GM23338 (cell line): ENCODE data around the gene ZNF185. TPM values are rescaled to one million over a fixed set of nuclear protein-coding genes. Genes with fewer than 3 reads are reported as not detected.

Experiments
- ATAC-seq: fragments of 200-7000 bp; cut with Tn5 transposase; 3 replicates; pipeline ENCODE4 v1.9.1; 2020
- DNase-seq: peaks from one replicate; pipeline ENCODE4 v3.0.0-alpha.2; 2015; ENCODE audit warnings: low spot score
- H2AFZ ChIP-seq: fragments of 200-600 bp; sonication (generic); 2 replicates; pipeline ENCODE4 v1.8.0; 2016; ENCODE audit warnings: antibody characterized with exemption, mild to moderate bottlenecking, moderate library complexity
- H3F3A ChIP-seq: fragments of 200-600 bp; sonication (generic); replicated peaks from 2 replicates; pipeline ENCODE4 v1.8.0; 2017; ENCODE audit warnings: antibody characterized with exemption, mixed run types, low read depth
- H3K27ac ChIP-seq: fragments of 200-600 bp; sonication (generic); 2 replicates; pipeline ENCODE4 v1.6.1; 2016; ENCODE audit warnings: low read depth
- H3K27me3 ChIP-seq: fragments of 200-600 bp; sonication (generic); 2 replicates; pipeline ENCODE4 v1.8.0; 2016; ENCODE audit warnings: mild to moderate bottlenecking, mixed run types, moderate library complexity; ENCODE audit not compliant: insufficient read depth
- H3K36me3 ChIP-seq: fragments of 200-600 bp; sonication (generic); 2 replicates; pipeline ENCODE4 v1.8.0; 2016; ENCODE audit warnings: mild to moderate bottlenecking; ENCODE audit not compliant: insufficient read depth
- H3K4me1 ChIP-seq: fragments of 200-600 bp; sonication (generic); 2 replicates; pipeline ENCODE4 v1.8.0; 2016; ENCODE audit warnings: mild to moderate bottlenecking, moderate library complexity; ENCODE audit not compliant: insufficient read depth
- H3K4me2 ChIP-seq: fragments of 200-600 bp; sonication (generic); 2 replicates; pipeline ENCODE4 v1.7.1; 2017; ENCODE audit warnings: mixed run types
- H3K4me3 ChIP-seq: fragments of 200-600 bp; sonication (generic); 2 replicates; pipeline ENCODE4 v1.6.1; 2016; ENCODE audit warnings: mixed run types
- H3K79me2 ChIP-seq: fragments of 200-600 bp; sonication (generic); replicated peaks from 2 replicates; pipeline ENCODE4 v1.8.0; 2017; ENCODE audit warnings: mild to moderate bottlenecking; ENCODE audit not compliant: insufficient read depth
- H3K9me2 ChIP-seq: fragments of 200-600 bp; sonication (generic); 2 replicates; pipeline ENCODE4 v1.8.0; 2017; ENCODE audit not compliant: insufficient read depth
- H4K20me1 ChIP-seq: fragments of 200-600 bp; sonication (generic); replicated peaks from 2 replicates; pipeline ENCODE4 v1.8.0; 2017; ENCODE audit warnings: mild to moderate bottlenecking; ENCODE audit not compliant: insufficient read depth
- H3K27ac Mint-ChIP-seq: 2 replicates; pipeline ENCODE4 v1.8.0; 2020; ENCODE audit warnings: inconsistent platforms, mild to moderate bottlenecking, moderate library complexity, mixed read lengths
- H3K27me3 Mint-ChIP-seq: 3 replicates; pipeline ENCODE4 v1.8.0; 2022; ENCODE audit warnings: low read depth, mild to moderate bottlenecking, moderate library complexity, mixed read lengths, inconsistent platforms; ENCODE audit not compliant: insufficient read depth, poor library complexity
- H3K36me3 Mint-ChIP-seq: 3 replicates; pipeline ENCODE4 v1.8.0; 2021; ENCODE audit warnings: low read depth, mild to moderate bottlenecking, inconsistent platforms, moderate library complexity, mixed read lengths
- H3K4me1 Mint-ChIP-seq: 3 replicates; pipeline ENCODE4 v1.8.0; 2020; ENCODE audit warnings: mild to moderate bottlenecking, inconsistent platforms, mixed read lengths
- H3K4me3 Mint-ChIP-seq: 3 replicates; pipeline ENCODE4 v1.8.0; 2021; ENCODE audit warnings: moderate library complexity, mild to moderate bottlenecking, inconsistent platforms, mixed read lengths
- H3K9me3 Mint-ChIP-seq: 3 replicates; pipeline ENCODE4 v1.8.0; 2020; ENCODE audit warnings: moderate library complexity, mild to moderate bottlenecking, inconsistent platforms, mixed read lengths
- CREB1 ChIP-seq: fragments of 250-450 bp; sonication (Bioruptor Pico); IDR thresholded peaks from 2 replicates; pipeline ENCODE4 v1.5.0; 2020; ENCODE audit warnings: low read depth, mild to moderate bottlenecking, moderate library complexity
- EZH2 ChIP-seq: fragments of 200-600 bp; sonication (generic); IDR thresholded peaks from one replicate; pipeline ENCODE4 v1.8.0; 2017; ENCODE audit warnings: antibody characterized with exemption, mild to moderate bottlenecking, low read depth; ENCODE audit not compliant: unreplicated experiment
- EZH2phosphoT487 ChIP-seq: fragments of 200-600 bp; sonication (generic); IDR thresholded peaks from one replicate; pipeline ENCODE4 v1.8.1; 2018; ENCODE audit warnings: antibody characterized with exemption; ENCODE audit not compliant: unreplicated experiment
- JUNB ChIP-seq: IDR thresholded peaks from one replicate; pipeline ENCODE4 v1.6.1; 2016; ENCODE audit warnings: antibody characterized with exemption; ENCODE audit not compliant: unreplicated experiment
- NANOG ChIP-seq: IDR thresholded peaks from 2 replicates; pipeline ENCODE4 v1.6.1; 2016; ENCODE audit warnings: antibody characterized with exemption, borderline replicate concordance
- POLR2AphosphoS5 ChIP-seq: IDR thresholded peaks from 2 replicates; pipeline ENCODE4 v1.6.1; 2016; ENCODE audit warnings: antibody characterized with exemption, low read depth
- STAT1 ChIP-seq: IDR thresholded peaks from one replicate; pipeline ENCODE4 v1.6.1; 2016; ENCODE audit warnings: antibody characterized with exemption; ENCODE audit not compliant: unreplicated experiment
- ZNF114 ChIP-seq: fragments of 250-450 bp; sonication (Bioruptor Pico); IDR thresholded peaks from 2 replicates; pipeline ENCODE4 v1.5.0; 2020; ENCODE audit warnings: mild to moderate bottlenecking, moderate library complexity
- ZNF331 ChIP-seq: fragments of 250-450 bp; sonication (Bioruptor Pico); IDR thresholded peaks from 2 replicates; pipeline ENCODE4 v1.5.0; 2020; ENCODE audit warnings: low read depth, mild to moderate bottlenecking, moderate library complexity
- polyA plus RNA-seq: library from polyadenylated mRNA; unstranded; fragments of >200 nt; fragmentation: Nextera tagmentation; extraction: Ambion mirVana; gene quantifications from 2 replicates; pipeline ENCODE4 v1.2.1, GENCODE V29; 2016
- total RNA-seq: library from RNA; depleted of rRNA; stranded (reverse); fragments of >200 nt; shearing (Covaris generic); gene quantifications from 2 replicates; pipeline ENCODE4 v1.2.3, GENCODE V29; 2014
- TF ChIP-seq, protein P1 (sequence below), 2 experiments: fragments of 200-600 bp in 1 of 2; sonication (generic) in 1 of 2; conservative IDR thresholded peaks; 2 replicates each; pipeline versions ENCODE4 v1.5.1 to v1.6.1; 2016 to 2017; ENCODE audit warnings: antibody characterized with exemption in 2 of 2, low read depth in 2 of 2, mild to moderate bottlenecking in 2 of 2, moderate library complexity in 1 of 2
- TF ChIP-seq, protein P2 (sequence below): IDR thresholded peaks from one replicate; pipeline ENCODE4 v1.6.1; 2018; ENCODE audit warnings: antibody characterized with exemption; ENCODE audit not compliant: unreplicated experiment
- TF ChIP-seq, protein P3 (sequence below): fragments of 250-450 bp; sonication (Bioruptor Pico); IDR thresholded peaks from 2 replicates; pipeline ENCODE4 v1.5.0; 2020; ENCODE audit warnings: mild to moderate bottlenecking, moderate library complexity
- TF ChIP-seq, protein P4 (sequence below): IDR thresholded peaks from 2 replicates; pipeline ENCODE4 v1.6.1; 2016; ENCODE audit warnings: antibody characterized with exemption

ZNF185 gene
- total and polyA plus RNA-seq, 2 experiments from 2014 or later: 2.9 to 7.8 TPM

DNA sequence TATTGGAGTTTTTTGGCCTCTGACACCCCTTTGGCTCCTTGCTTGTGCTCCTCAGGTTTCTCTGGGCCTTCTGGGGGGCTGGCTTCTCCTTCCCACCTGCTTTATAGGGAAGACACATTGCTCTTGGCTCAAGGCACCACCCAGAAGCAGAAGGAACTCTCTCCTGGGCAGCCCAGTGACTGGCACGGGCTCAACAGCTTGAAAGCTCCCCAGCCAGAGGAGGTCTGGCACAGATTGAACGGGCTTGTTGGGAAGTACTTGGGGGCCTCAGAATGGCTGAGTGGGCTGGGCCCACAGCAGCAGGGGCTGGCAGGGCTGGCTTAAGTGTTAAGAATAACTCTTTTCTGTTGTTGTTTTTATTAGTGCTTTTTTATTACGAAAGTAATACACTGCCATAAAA lies 11.2 kb upstream of the ZNF185 start (continued):
- no peak for TF ChIP-seq EZH2
- no peak for TF ChIP-seq EZH2phosphoT487

DNA sequence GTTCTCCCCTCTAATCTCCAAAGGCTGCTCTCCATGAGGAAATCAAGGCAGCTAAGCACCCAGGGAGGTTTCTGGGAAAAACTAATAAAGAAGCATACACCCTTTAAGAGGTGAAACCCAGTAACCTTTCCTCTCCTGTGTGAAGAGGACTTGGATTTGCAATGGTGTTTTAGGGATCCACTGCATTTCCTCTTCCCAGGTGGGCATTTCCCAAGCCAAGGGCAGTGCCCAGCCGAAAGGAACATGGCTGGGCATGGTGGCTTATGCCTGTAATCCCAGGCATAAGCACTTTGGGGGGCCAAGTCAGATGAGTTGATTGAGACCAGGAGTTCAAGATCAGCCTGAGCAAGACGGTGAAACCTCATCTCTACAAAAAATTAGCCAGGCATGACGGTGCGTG lies 5.4 kb upstream of the ZNF185 start:
- peaks cover 32% of the 10 kb centered on the region for H3K4me1 ChIP-seq
- no peak overlapping the region for H3K27ac Mint-ChIP-seq
- H3K36me3 ChIP-seq: no peaks in the 10 kb centered on the region
- no peaks in the 10 kb centered on the region for H3K9me3 Mint-ChIP-seq
- peaks cover 14% of the 10 kb centered on the region for H3K27me3 Mint-ChIP-seq
- DNase-seq: no peak
- H3K27me3 ChIP-seq: no peaks in the 10 kb centered on the region
- H3K27ac ChIP-seq: no peak overlapping the region
- no peaks in the 10 kb centered on the region; the same call in 1 of the 3 replicates for H3K36me3 Mint-ChIP-seq
- no peaks in the 10 kb centered on the region for H3F3A ChIP-seq
- H4K20me1 ChIP-seq: no peaks in the 10 kb centered on the region
- no peak overlapping the region for H2AFZ ChIP-seq
- no peak for ATAC-seq
- H3K4me2 ChIP-seq: no peak overlapping the region; the same call in 1 of the 2 replicates
- TF ChIP-seq NANOG: no peak
- TF ChIP-seq, protein P1, sequence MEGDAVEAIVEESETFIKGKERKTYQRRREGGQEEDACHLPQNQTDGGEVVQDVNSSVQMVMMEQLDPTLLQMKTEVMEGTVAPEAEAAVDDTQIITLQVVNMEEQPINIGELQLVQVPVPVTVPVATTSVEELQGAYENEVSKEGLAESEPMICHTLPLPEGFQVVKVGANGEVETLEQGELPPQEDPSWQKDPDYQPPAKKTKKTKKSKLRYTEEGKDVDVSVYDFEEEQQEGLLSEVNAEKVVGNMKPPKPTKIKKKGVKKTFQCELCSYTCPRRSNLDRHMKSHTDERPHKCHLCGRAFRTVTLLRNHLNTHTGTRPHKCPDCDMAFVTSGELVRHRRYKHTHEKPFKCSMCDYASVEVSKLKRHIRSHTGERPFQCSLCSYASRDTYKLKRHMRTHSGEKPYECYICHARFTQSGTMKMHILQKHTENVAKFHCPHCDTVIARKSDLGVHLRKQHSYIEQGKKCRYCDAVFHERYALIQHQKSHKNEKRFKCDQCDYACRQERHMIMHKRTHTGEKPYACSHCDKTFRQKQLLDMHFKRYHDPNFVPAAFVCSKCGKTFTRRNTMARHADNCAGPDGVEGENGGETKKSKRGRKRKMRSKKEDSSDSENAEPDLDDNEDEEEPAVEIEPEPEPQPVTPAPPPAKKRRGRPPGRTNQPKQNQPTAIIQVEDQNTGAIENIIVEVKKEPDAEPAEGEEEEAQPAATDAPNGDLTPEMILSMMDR (conservative IDR thresholded peaks at IDR 0.05; ENCODE audit: low read depth in 2 of 2): no peak
- TF ChIP-seq CREB1 (CRISPR knock-in tag): no peak
- no peak for TF ChIP-seq POLR2AphosphoS5
- no peak for TF ChIP-seq STAT1
- TF ChIP-seq ZNF331 (CRISPR knock-in tag): no peak
- TF ChIP-seq JUNB: no peak
- TF ChIP-seq, protein P2, sequence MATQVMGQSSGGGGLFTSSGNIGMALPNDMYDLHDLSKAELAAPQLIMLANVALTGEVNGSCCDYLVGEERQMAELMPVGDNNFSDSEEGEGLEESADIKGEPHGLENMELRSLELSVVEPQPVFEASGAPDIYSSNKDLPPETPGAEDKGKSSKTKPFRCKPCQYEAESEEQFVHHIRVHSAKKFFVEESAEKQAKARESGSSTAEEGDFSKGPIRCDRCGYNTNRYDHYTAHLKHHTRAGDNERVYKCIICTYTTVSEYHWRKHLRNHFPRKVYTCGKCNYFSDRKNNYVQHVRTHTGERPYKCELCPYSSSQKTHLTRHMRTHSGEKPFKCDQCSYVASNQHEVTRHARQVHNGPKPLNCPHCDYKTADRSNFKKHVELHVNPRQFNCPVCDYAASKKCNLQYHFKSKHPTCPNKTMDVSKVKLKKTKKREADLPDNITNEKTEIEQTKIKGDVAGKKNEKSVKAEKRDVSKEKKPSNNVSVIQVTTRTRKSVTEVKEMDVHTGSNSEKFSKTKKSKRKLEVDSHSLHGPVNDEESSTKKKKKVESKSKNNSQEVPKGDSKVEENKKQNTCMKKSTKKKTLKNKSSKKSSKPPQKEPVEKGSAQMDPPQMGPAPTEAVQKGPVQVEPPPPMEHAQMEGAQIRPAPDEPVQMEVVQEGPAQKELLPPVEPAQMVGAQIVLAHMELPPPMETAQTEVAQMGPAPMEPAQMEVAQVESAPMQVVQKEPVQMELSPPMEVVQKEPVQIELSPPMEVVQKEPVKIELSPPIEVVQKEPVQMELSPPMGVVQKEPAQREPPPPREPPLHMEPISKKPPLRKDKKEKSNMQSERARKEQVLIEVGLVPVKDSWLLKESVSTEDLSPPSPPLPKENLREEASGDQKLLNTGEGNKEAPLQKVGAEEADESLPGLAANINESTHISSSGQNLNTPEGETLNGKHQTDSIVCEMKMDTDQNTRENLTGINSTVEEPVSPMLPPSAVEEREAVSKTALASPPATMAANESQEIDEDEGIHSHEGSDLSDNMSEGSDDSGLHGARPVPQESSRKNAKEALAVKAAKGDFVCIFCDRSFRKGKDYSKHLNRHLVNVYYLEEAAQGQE: no peak
- no peak for TF ChIP-seq EZH2
- TF ChIP-seq ZNF114 (CRISPR knock-in tag): no peak
- TF ChIP-seq, protein P3, sequence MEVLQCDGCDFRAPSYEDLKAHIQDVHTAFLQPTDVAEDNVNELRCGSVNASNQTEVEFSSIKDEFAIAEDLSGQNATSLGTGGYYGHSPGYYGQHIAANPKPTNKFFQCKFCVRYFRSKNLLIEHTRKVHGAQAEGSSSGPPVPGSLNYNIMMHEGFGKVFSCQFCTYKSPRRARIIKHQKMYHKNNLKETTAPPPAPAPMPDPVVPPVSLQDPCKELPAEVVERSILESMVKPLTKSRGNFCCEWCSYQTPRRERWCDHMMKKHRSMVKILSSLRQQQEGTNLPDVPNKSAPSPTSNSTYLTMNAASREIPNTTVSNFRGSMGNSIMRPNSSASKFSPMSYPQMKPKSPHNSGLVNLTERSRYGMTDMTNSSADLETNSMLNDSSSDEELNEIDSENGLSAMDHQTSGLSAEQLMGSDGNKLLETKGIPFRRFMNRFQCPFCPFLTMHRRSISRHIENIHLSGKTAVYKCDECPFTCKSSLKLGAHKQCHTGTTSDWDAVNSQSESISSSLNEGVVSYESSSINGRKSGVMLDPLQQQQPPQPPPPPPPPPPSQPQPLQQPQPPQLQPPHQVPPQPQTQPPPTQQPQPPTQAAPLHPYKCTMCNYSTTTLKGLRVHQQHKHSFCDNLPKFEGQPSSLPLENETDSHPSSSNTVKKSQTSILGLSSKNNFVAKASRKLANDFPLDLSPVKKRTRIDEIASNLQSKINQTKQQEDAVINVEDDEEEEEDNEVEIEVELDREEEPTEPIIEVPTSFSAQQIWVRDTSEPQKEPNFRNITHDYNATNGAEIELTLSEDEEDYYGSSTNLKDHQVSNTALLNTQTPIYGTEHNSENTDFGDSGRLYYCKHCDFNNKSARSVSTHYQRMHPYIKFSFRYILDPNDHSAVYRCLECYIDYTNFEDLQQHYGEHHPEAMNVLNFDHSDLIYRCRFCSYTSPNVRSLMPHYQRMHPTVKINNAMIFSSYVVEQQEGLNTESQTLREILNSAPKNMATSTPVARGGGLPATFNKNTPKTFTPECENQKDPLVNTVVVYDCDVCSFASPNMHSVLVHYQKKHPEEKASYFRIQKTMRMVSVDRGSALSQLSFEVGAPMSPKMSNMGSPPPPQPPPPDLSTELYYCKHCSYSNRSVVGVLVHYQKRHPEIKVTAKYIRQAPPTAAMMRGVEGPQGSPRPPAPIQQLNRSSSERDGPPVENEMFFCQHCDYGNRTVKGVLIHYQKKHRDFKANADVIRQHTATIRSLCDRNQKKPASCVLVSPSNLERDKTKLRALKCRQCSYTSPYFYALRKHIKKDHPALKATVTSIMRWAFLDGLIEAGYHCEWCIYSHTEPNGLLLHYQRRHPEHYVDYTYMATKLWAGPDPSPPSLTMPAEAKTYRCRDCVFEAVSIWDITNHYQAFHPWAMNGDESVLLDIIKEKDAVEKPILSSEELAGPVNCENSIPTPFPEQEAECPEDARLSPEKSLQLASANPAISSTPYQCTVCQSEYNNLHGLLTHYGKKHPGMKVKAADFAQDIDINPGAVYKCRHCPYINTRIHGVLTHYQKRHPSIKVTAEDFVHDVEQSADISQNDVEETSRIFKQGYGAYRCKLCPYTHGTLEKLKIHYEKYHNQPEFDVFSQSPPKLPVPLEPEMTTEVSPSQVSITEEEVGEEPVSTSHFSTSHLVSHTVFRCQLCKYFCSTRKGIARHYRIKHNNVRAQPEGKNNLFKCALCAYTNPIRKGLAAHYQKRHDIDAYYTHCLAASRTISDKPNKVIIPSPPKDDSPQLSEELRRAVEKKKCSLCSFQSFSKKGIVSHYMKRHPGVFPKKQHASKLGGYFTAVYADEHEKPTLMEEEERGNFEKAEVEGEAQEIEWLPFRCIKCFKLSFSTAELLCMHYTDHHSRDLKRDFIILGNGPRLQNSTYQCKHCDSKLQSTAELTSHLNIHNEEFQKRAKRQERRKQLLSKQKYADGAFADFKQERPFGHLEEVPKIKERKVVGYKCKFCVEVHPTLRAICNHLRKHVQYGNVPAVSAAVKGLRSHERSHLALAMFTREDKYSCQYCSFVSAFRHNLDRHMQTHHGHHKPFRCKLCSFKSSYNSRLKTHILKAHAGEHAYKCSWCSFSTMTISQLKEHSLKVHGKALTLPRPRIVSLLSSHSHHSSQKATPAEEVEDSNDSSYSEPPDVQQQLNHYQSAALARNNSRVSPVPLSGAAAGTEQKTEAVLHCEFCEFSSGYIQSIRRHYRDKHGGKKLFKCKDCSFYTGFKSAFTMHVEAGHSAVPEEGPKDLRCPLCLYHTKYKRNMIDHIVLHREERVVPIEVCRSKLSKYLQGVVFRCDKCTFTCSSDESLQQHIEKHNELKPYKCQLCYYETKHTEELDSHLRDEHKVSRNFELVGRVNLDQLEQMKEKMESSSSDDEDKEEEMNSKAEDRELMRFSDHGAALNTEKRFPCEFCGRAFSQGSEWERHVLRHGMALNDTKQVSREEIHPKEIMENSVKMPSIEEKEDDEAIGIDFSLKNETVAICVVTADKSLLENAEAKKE (CRISPR knock-in tag): no peak
- TF ChIP-seq, protein P4, sequence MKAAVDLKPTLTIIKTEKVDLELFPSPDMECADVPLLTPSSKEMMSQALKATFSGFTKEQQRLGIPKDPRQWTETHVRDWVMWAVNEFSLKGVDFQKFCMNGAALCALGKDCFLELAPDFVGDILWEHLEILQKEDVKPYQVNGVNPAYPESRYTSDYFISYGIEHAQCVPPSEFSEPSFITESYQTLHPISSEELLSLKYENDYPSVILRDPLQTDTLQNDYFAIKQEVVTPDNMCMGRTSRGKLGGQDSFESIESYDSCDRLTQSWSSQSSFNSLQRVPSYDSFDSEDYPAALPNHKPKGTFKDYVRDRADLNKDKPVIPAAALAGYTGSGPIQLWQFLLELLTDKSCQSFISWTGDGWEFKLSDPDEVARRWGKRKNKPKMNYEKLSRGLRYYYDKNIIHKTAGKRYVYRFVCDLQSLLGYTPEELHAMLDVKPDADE: no peak
- no peak for TF ChIP-seq EZH2phosphoT487
- no peak overlapping the region for H3K4me3 ChIP-seq
- H3K4me1 Mint-ChIP-seq: peaks cover 67% of the 10 kb centered on the region
- no peak overlapping the region; the same call in 2 of the 3 replicates for H3K4me3 Mint-ChIP-seq
- no peaks in the 10 kb centered on the region for H3K79me2 ChIP-seq
- H3K9me2 ChIP-seq: no peaks in the 10 kb centered on the region
